HG03354 (cell line): ENCODE data around the gene LAMA1.

Experiments used
- ATAC-seq: cut with Tn5 transposase; IDR thresholded peaks from one replicate; pipeline ENCODE4 v1.9.1; 2021; ENCODE audit warnings: mild to moderate bottlenecking; ENCODE audit not compliant: unreplicated experiment, poor library complexity, severe bottlenecking

Gene LAMA1

DNA sequence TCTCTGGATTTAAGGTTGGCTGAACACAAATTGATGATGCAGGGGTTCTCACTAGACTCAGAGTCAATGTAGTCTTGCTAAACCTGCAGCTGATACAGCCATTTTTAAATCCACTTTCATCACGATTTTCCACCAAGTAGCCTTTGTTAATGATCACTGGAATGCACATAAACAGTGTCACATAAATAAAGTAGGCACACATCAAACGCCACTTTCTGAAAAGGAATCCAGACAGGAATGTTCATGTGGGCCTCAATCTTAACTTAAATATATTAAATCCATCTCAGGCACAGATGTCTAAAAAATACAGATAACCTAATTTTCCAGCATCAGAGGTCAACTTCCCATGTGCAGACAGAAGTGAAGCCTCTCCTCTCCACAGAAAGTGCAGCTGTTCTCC, 58.3 kb downstream of the LAMA1 start:
- no peak for ATAC-seq

- no peak for ATAC-seq
These were observed 61.6 kb downstream of the LAMA1 start for GRCh38 chr18:7056026-7056425.

- ATAC-seq: no peak
These were observed 67.6 kb downstream of the LAMA1 start for GRCh38 chr18:7049951-7050350.

- ATAC-seq: no peak
These were observed 69.5 kb downstream of the LAMA1 start for GRCh38 chr18:7048081-7048480.

DNA sequence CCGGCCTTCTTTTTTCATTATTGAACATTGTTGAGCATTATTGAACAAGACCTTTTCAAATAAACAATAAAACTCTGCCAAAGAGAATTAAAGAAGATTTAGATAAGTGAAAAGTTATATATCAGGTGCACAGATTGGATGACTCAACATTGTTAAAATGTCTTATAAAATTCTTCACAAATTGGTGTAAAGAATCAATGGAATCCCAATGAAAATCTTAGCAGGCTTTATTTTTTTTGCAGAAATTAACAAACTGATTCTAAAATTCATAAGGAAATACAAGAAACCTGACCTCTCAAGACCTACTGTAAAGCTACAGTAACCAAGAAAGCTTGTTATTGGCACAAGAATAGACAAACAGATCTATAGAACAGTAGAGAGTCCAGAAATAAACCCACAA, 70.3 kb downstream of the LAMA1 start:
- no peak for ATAC-seq

GRCh38 chr18:7038330-7038851, 79.2 kb downstream of the LAMA1 start:
- no peak for ATAC-seq

DNA sequence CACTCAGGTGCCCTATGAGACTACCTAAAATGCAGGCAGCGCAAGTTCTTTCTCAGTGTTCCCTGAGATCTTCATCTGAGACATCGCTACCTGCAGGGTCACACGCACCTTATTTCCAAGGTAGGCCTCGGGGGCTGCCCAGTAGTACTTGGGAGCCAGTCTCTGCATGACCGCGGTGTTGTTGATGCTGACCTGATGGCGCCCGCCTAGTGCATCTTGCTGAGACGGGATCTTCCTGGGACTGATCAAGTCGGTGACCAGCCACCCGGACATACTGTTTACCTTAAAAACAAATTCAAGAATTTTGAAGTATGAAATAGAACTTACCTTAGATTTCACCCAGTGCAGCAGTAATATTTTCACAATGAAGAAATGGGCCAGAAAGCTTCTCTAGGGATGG, 80.1 kb downstream of the LAMA1 start:
- no peak for ATAC-seq

DNA sequence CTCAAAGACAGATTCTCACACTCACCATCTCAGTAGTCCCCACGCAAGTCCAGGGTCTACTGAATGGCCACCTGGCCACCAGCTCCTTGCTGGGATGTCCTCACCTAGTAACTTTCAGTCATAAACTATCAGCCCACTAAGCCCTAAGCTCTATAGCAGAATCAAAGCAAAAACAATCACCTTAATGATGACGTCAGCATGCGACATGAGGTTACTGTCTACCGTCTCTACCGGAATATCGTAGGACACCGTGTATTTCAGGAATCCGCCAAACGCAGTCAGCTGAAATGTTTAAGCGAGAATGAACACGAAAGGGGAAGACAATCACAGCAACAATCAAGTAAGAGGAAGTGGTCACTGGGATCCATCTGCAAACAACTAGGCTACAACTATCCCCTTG, 81.8 kb downstream of the LAMA1 start:
- no peak for ATAC-seq

DNA sequence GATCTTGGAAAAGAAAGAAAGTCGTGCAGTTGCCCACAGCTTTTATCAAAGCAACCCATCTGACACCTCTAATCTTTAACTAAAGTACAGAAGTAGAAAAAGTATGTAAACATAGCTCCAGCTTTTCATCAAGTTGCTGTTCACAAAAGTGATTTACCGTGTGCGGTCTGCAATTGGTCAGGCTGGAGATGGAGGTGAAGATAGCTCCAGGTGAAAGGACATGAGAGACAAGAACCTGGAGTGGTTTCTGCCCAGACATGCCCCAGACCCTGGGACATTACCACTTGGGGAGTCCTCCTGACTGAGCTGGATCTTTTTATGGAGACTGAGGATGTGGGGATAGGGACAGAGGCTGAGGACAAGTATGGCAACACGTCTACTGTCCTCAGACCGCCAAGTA, 82.7 kb downstream of the LAMA1 start:
- ATAC-seq: no peak

- ATAC-seq: no peak
These were observed 85.1 kb downstream of the LAMA1 start for GRCh38 chr18:7032537-7032936.

DNA sequence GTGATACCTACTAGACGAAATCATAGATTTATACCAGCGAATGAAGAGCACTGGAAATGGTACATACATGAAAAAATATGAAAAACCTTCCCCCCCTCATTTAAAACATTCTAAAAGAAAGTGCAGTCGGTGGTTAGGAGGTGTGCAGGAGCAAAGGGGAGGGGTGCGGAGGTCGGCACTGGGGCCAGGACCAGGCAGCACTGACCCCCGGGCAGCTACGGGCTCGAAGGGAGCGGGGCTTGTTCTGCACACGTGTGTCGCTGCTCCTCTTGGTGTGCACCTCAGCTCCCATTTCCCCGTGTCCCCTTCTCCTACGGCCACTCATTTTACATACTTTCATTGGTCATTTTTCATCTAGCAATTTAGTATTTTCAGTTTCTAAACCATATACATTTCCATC, 89.0 kb downstream of the LAMA1 start:
- no peak for ATAC-seq

DNA sequence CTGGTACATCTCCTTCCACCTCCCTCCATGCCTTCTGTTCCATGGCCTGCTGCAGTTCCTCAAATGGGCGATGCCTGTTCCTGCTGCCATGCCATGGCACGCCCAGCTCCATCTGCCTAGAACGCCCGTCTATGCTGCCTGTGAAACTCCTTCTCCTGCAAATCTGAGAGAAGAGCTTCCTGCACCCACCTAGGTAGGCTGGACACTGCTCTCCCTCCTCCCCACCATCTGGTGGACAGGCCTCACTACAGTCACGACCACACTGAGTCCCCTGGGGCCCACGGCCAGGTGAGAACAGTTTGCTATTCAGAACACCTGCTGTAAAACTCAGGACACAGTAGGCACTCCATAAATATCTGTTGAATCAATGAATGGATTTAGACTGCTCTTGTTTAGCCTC, 92.4 kb downstream of the LAMA1 start:
- no peak for ATAC-seq

DNA sequence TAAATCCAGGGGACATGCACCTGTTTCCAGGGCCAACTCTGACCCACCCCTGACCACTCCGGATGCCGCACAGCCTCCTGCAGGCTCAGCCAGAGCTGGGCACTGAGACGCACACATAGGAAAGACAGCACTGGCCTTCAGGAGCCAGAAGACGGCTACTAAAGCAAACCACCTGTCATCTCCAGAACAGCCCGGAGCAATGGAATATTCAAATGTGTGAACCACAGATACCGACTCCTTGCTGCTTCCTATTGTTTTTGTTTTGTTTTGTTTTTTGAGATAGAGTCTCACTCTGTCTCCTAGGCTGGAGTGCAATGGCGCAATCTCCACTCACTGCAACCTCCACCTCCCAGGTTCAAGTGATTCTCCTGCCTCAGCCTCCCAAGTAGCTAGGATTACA, 94.0 kb downstream of the LAMA1 start:
- no peak for ATAC-seq

DNA sequence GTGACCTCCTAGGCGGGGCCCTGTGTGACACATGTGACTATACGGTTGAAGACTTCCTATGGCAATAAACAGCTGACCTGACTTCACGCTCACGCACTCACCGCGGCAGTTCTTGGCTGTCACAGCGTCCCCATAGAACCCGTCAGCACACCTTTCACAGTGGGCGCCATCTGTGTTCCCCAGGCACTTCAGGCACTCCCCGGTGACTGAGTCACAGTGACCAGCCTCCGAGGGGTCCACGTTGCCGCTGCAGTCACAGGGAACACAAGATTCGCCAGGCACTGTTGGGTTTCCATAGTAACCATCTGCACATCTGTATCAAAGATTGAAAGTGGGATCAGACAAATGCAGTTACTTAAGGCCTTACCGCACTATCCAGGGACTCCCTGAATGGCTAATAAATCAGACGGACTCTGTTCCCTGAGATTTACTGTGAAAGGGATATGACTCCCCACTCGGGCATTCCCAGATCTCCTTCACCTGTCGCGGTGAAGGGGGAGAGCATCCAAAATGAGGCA, 94.5 kb downstream of the LAMA1 start:
- ATAC-seq: no peak

GRCh38 chr18:7021994-7022840, 95.4 kb downstream of the LAMA1 start:
- no peak for ATAC-seq

DNA sequence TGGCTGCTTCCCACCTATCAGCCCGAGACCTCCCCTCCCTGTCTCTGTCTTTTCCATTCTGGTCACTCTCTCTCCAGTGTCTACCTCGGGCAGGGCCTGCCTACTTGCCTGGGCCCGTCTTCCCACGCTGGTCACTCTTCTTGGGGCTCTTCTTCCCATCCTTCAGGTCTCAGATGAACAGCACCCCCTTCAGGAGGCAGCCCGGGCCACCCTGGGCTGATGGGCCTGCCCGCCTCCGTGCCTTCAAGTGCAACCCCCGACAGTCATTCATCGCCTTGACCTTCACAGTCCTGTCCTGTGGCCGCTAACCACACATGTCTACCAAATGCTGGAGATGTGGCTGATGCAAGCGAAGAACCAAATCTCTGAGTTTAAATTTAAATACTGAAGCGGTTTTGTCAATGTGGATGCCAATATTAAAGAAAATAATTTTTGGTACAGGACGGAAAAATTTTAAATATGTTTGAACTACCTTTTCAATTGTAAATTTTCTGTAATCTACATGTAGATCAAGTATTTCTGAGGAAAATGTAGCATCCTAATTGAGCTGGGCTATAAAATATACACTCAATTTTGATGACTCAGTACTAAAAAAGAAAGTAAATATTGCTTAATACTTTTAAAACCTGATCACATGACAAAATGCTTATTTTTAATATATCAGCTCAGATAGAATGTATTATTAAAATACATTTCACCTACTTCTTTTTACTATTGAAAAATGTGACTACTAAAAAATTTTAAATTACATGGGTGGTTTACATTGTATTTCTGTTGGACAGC, 96.4 kb downstream of the LAMA1 start:
- ATAC-seq: no peak

- ATAC-seq: no peak
These were observed 100.6 kb downstream of the LAMA1 start for GRCh38 chr18:7017013-7017412.

DNA sequence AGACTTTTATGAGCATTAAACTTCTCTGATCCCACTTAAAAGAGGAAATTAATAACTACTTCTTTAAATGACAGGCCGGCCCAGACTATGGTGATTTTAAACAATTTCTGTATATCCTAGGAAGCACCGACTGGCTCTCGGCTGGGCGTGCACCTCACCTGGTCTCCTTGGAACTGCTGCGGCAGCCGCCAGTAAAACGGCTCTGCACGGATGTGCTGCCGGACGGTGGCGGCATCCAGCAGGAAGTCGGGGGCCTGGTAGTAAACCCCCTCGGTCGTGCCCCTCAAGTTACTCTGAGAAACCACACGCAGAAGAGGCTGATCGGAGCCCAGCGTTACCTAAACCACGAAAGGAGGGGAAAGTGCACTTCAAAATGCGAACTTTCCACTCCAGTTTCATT, 106.5 kb downstream of the LAMA1 start:
- ATAC-seq: no peak

DNA sequence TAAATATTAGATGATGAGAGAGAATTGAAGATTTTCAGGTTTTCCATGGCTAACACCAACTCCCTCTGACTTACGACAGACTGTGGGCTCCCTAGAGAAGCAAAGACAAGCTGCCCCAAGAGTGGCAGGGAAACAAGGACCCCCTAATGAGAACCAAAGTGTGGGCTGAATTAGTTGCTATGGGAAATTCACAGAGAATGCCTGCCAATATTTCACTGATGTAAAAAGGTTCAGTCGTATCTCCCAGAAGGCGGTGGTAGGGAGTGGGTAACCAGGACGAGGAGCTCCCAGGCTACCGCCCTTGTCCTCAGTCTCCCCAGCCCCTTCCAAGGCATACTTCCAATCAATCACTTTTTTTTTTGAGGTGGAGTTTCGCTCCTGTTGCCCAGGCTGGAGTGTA, 113.6 kb downstream of the LAMA1 start:
- ATAC-seq: no peak

GRCh38 chr18:7002107-7002506, 115.5 kb downstream of the LAMA1 start:
- ATAC-seq: no peak
